HG03039 (cell line): ENCODE measurements around the gene NXT1.

Source experiments
- ATAC-seq: cut with Tn5 transposase; IDR thresholded peaks from one replicate; pipeline ENCODE4 v1.9.1; 2021; ENCODE audit warnings: mild to moderate bottlenecking, moderate library complexity; ENCODE audit not compliant: unreplicated experiment

Gene NXT1

DNA sequence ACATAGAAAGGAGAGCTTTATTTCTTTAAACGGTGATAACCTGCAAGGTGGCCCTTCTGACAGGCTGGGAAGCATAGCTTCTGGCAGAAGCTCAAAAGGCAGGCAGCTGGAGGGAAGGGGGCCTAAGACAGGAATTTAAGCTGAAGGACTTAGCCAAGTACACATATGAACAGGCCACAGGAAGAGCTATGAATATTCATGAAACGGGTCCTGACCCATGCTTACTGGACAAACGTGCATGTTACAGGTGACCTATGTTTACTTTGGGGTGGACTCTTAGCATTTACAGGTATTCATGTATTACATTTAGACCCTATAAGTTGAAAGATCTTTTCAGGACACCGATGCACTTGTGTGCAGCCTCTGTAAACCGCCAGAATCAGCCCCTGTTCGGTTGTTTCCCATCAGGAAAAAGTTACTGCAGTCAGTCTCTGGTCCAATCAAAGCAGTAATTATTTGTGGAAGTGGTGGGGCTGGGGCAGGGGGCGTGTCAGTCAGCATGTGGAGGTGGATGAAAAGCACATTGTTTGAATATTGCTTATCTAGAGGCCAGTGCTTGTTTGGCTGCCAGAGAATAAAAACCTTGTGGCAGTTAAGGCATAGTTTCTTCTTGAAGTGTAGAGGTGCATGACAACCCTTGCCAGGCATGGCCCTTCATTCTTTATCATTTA is 8.5 kb downstream of the NXT1 start:
- no peak for ATAC-seq

DNA sequence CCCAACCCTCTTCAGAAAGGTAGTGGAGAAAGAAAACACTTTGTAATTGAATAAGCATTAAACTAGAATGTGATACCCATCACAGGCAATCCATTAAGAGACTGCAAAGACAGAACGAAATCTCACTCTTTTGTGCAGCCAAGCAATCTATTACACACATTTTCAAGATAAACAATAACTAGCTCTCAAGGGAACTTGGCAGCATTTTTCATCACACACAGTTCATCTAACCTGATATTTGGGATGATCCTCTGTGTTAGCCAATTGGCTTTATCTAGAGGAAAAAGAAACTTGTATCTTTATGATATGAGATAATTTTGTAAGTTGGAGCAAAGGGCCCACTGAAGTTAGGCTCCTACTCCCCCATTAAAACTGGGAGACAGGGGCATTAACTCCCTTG is 9.9 kb downstream of the NXT1 start:
- ATAC-seq = no peak

DNA sequence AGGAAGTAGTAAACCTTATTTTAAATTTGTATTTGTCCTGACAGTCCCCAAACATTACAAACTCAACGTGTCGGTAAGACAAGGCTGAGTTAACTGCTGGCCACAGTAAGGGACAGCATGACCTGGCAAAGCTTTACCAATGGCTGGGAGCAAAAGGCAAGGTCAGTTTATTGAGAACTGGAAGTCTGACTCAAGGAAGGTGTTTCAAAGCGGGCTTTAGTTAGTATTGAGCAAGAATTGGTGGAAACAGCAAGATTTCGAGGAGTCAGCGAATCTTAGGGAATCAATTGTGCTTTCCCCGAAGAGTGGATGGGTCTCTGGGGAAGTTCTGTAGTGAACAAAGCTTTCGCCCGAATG is 10.5 kb downstream of the NXT1 start:
- no peak for ATAC-seq

DNA sequence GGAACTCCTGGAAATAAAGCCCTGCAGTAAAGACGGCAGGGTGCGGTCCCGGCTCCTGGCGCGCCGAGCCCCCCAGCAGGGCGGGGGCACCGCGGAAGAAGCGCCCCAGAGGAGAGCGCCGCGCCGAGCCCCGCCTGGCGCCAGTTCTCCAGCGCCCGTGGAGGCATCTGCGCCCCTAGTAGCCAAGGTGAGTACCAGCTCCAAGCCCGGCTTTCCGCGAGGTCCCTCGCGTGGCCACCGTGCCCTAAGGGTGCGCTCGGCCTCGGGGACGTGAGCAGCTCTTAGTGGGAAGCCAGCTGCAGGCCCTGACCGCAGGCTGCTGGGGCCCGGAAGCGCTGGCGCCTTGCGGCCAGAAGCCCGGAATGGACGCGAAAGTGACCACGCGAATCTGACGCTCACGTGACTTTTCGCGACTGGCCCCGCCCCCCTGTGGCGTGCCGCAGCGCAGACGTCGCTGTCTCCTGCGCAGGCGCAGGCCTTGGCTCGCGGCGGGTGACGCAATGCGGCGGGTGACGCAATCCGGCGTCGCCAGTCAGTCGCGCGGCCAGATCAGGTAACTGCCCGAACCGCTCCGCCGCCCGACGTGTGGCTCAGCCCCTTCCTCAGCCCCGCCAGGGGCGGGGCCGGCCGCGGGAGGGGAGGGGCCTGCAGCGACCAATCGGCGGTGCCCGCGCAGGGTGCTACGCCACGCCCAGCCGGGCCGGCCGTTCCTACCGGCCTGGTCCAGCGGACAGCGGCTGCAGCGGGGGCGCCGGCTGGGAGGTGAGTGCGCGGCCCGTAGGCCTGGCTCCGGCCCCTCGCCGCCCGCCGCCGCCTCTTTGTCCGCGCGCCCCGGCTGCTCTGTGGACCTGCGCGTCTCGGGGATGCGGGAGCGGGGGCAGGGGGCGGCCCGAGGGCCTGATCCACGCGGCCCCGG is 11.1 kb downstream of the NXT1 start, which contains the start of gene GZF1:
Gene GZF1 (plus strand): TSS at position 707 of the 916 bp plus-strand sequence. CDS start 2,202 bp downstream, outside the sequence.
- ATAC-seq = peak; percentile 74

DNA sequence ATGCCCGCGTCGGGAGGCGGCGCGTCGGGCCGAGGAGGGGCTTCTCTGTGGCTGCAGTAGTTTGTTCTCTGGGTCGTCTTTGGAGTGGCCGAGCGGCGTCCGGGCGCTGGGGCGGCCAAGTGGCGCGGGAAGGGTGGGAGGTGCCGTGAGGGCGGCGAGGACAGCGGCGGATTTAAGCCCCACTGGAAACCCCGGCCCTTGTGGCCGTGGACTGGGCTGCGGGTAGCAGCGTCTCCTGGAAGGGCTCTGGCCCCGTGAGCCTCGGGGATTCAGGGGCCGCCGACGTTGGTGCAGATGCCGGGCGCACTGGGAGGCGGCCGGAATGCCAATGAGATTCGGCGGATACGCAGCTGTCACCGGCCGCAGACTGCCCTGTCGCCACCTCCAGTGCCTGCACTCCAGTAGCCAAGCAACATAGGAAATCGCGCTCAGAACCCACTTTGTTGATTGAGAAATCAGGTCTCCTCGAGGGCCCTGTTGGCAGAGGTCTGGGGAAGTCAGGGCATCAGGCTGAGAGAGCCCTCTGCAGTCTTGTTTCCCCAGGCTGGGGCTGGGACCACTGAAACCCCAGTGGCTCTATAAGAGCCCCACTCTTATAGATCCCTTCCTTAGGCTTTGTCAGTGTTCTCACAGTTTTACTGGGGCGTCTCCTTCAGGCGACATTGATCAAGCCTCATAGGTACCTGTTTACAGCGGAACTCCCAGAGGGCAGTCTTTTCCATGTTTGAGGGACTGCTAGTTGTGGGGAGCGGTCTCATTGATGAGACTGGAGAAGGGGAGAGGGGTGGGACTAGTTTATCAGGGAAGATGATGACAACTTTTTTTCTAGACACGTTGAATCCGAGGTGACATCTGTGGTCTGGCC is 12.0 kb downstream of the NXT1 start:
- ATAC-seq = peak; percentile 8

DNA sequence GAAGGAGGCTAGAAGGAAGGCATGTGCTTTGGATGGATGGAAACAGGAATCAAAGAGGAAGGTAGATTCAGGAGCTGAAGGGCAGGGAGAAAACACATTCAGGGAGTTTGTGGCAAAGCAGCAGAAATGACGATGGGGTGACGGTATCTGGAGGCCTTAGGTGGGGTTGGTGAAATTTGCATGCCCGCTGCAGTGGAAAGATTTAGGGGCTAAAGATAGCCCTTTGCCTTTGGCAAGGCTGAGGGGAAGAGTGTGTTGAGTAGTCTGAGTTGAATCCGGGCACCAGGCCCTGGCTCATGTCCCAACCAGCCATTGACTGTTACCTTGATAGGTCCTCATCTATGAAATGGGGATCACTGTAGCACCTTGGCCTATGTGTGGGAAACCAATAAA is 12.7 kb downstream of the NXT1 start:
- no peak for ATAC-seq

DNA sequence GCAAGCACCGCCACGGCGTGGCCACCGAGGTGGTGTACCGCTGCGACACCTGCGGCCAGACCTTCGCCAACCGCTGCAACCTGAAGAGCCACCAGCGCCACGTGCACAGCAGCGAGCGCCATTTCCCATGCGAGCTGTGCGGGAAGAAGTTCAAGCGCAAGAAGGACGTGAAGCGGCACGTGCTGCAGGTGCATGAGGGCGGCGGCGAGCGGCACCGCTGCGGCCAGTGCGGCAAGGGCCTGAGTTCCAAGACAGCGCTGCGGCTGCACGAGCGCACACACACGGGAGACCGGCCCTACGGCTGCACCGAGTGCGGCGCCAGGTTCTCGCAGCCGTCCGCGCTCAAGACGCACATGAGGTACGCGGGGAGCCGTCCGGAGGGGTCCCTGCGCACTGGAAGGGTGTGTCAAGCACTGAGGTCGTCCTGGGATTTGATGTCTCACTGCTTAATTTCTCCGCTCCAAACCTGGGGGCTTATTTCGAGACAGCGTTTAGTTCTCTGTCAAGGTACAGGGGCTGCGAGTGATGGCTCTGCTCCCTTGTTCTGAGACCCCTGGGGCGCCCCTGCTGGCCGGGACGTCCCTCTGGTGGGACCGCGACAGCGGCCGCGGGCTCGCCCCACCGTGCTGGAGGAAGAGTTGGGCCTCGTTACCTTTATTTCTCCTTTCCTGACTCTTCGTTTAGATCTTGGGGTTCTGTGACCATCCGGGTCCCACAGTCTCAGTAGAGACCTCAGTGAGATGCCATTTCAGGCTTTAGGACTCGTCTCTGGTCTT is 15.0 kb downstream of the NXT1 start:
- ATAC-seq = no peak

DNA sequence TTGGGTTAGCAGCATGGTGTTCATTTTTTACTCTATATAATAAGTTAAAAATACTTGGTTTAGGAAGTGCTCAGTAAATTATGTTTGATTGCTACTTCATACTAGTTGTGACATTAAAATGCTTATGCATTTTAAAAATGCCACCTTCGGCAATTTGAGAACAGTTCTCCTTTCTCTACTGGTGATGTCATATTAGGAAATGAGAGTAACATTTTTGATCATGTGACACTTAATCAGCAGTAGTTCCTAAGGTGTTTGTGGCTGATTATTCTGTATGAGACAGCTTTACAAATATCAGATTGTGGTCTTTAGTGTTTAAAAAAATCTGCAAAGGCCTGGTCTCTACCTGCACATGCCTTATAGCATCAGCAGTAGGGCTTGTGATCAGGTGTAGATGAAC is 15.8 kb downstream of the NXT1 start:
- no peak for ATAC-seq

DNA sequence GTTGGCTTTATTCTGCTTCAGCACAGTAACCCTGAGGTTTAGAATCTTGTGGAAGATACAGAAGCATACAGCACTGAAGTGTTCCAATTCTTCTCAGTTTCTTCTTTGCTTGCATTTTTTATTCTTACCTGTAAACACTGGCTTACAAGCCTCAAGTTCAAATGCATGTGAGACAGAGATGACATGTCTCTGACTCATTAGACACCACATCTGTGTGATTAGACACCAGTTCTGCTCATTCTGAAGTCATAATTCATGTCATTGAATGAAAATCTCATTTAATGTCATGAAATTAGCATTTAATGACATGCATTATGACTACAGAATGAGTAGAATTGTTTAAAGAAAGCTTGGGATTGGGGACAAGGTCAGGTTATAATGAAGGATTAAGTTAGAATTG is 17.2 kb downstream of the NXT1 start:
- ATAC-seq = no peak

DNA sequence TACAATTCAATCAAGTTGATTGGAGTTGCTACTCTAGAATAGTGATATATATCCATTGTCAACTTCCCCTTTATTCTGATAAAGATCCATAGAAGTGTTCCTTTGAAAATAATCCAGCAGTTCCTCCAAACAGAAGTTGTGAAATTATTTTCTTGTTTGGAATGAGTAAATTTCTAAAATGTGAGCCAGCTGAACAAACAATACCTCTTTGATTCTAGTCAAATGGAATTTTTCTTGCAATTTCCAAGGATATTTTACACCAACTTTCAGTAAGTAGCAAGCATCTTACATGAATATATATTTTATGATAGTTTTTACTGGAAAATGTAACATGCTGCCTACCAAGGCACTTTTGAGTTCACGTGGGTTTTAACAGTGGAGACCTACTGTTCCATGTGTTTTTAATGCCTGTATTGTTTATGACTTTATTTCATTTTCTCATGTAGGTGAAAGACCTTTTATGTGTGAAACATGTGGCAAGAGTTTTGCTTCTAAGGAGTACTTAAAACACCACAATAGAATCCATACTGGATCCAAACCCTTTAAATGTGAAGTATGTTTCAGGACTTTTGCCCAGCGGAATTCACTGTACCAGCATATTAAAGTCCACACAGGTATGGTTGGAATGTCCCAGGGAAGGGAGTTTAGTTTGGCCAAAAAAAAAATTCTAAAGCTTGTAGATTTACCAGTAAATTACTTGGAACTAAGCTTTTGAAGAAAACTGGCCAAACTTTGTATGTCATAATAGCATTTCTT is 17.9 kb downstream of the NXT1 start:
- ATAC-seq = no peak

DNA sequence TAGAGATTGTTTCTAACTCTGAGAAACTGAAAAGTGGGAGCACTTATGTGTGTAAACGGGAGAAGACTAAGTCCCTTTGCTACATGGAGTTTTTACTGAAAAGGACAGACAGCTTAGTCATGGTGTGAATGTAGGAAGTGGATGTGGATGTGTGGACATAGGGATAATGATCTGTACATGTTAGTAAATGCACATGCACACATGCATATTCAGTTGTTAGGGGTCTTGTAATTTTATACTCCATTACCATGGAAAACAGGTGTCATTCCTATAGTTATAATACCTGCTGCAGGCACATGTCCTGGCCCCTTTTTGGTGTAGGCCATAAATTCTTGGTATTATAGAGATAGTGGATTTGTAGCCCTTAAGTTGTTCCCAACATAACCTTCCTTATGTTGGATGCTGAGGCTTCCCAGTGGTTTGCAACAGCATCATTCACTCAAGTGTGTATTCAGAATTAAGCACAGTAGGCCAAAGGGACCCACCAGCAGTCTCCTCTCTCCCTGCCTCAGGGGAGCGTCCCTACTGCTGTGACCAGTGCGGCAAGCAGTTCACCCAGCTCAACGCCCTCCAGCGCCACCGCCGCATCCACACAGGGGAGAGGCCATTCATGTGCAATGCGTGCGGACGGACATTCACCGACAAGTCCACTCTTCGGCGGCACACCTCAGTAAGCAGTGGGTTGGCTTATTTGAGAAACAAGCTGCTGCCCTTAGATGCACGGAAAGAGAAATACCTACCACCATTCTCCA is 18.7 kb downstream of the NXT1 start:
- no peak for ATAC-seq

DNA sequence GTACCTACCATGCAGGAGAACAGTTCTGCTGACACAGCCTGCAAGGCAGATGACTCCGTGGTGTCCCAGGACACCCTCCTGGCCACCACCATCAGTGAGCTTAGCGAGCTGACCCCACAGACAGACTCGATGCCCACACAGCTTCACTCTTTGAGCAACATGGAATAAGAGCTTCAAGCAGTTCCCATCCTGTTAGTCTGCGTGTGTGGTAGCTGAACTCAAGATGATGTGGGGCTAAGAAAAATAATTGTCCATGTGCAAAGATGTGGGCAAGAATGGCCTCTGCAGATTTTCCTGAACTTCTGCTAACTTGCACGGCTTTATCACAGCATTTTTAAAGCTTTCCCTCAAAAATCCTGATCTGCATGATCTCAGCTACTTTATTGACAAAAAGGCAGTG is 19.7 kb downstream of the NXT1 start:
- no peak for ATAC-seq

DNA sequence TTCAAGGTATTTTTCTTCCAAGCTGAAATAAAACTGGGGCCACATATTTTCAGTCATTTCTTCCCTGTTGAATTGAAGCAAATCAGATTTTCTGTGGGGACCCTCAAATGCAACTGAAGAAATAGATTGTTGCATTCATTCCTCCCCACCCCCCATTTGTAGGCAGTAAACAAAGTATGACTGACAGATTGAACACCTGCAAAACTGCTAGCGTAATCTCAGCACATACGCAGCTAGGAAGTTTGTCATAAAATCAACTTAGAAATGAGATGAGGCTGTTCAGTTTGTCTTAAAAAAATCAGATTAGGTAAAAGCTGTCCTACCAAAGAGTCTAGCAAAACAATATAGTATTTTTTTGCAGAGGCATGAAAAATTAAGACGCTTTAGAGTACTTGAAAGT is 20.3 kb downstream of the NXT1 start:
- no peak for ATAC-seq

DNA sequence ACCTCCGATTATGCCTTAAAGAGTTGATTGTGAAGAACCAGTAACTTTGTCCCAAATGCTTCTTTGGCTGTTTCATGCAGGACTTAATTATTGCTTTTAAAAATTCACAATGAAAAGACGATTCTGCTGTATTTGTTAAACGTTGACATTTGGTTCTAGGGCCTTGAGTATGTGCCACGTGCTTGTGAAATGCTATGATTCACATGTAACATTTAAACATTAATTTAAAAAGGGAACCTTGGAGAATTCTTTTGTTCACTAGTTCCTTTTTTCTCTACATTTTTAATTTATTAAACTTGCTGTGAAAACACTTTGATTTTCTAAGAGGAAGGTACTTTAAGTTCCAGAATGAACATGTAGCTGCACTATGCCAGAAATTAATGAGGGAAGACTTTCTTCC is 20.9 kb downstream of the NXT1 start:
- ATAC-seq = no peak

DNA sequence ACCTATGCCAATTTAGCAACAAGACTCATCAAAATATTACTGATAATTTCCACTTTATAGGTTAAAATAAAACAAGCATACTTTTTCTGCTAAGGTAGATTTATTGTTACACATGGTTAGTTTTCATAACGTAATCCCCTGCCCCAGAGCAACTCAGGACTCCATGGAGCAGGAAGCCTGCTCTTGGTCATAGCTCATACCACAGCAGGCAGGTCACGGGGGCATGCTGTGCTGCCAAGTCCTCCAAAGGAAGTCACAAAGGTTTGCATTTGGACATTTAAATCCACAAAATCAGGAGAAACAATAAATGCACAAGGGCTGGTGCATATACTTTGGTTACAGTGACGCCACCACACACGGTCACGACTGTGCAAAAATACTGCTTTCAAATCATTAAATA is 23.9 kb downstream of the NXT1 start:
- no peak for ATAC-seq

DNA sequence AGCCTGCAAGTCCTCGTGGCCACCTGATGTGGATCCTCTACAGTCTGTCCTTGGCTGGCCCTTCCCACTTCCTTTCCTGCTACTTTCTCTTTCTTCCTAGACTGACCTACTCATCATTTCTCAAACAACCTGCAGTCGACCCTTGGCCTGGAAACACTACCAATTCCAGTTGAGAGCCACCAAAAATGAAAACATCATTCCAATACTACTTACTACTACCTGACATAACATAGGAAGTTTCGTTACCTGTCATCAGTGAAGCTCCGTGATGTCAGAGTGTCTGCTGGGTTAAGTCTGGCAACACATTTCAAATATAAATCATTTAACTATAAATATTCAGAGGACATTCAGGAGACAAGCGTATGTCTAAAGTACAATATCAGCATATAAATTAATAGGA is 25.2 kb downstream of the NXT1 start:
- ATAC-seq = no peak

DNA sequence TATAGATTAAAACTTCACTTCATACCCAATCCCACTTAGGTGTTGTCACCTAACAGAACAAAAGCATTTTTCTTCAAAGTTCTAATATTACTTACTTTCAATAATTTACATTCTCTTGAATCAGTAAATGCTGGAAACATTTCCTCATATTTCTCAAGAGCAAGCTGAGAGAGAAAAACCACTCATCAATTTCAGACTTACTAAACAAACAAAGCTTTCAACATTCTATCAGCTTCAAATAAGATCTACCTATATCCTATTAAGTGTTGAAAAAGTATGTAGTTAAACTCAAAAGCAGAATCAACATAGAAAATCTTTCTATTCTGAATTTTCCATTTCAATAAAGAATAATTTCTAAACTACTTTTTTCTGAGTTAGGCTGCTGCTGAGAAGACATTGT is 29.2 kb downstream of the NXT1 start:
- ATAC-seq = no peak

DNA sequence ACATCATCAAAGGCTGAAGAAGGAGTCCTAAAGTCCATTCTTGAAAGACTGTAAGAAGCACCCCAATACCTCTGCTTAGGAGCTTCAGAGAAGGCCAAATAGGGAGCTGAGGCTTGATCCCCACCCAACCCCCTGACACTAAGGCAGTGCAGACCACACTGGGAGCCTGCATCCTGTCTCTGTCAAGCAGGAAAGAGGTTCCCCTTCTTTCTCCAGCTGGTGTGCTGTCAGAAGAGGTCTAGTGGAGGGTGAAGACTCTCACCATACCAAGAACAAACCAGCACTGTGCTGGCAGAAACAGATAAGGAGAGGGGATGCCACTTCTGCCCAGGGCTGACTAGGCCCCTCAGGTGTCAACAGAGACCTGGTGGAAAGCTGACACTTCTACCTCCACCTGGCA is 31.3 kb downstream of the NXT1 start:
- no peak for ATAC-seq
